Measurements from ENCODE around the gene BID.

- no peak for TF ChIP-seq CTCF (IDR thresholded peaks at IDR 0.05; ENCODE audit: insufficient read depth, low read length)
- no peak for TF ChIP-seq REST (IDR thresholded peaks at IDR 0.05; ENCODE audit: insufficient replicate concordance, low read depth)
- no peak; the same call in 1 of the 2 replicates for TF ChIP-seq POLR2AphosphoS5 (IDR thresholded peaks at IDR 0.05; ENCODE audit: low read depth)
Measured at GRCh38 chr22:17738386-17739128, 35.7 kb downstream of the BID start.
